HG03354 (cell line): ENCODE data around the gene ST3GAL3.

ENCODE experiments used
- ATAC-seq: cut with Tn5 transposase; IDR thresholded peaks from one replicate; pipeline ENCODE4 v1.9.1; 2021; ENCODE audit warnings: mild to moderate bottlenecking; ENCODE audit not compliant: unreplicated experiment, poor library complexity, severe bottlenecking

The ST3GAL3 gene

GRCh38 chr1:43893006-43893405 is 185.7 kb downstream of the ST3GAL3 start:
- no peak for ATAC-seq

- ATAC-seq: no peak
Measured at GRCh38 chr1:43898981-43899380, 191.6 kb downstream of the ST3GAL3 start.

- ATAC-seq: no peak
Measured at GRCh38 chr1:43900386-43900785, 193.1 kb downstream of the ST3GAL3 start.

GRCh38 chr1:43901196-43901961 is 194.0 kb downstream of the ST3GAL3 start:
- no peak for ATAC-seq

GRCh38 chr1:43902058-43902831 is 194.9 kb downstream of the ST3GAL3 start:
- no peak for ATAC-seq

GRCh38 chr1:43904660-43905551 is 197.6 kb downstream of the ST3GAL3 start:
- ATAC-seq: no peak

GRCh38 chr1:43908226-43908625 is 200.9 kb downstream of the ST3GAL3 start:
- no peak for ATAC-seq

GRCh38 chr1:43908858-43909257 is 201.5 kb downstream of the ST3GAL3 start:
- ATAC-seq: no peak

GRCh38 chr1:43910343-43910742 is 203.0 kb downstream of the ST3GAL3 start:
- ATAC-seq: no peak

GRCh38 chr1:43912607-43913006 is 205.3 kb downstream of the ST3GAL3 start:
- ATAC-seq: no peak

GRCh38 chr1:43913051-43913501 is 205.7 kb downstream of the ST3GAL3 start:
- no peak for ATAC-seq

GRCh38 chr1:43913666-43914360 is 206.5 kb downstream of the ST3GAL3 start:
- ATAC-seq: no peak

GRCh38 chr1:43914576-43915525 is 207.5 kb downstream of the ST3GAL3 start:
- ATAC-seq: no peak

- no peak for ATAC-seq
Measured at GRCh38 chr1:43919906-43920305, 212.6 kb downstream of the ST3GAL3 start.

- no peak for ATAC-seq
Measured at GRCh38 chr1:43921022-43921421, 213.7 kb downstream of the ST3GAL3 start.

GRCh38 chr1:43924516-43924915 is 217.2 kb downstream of the ST3GAL3 start:
- ATAC-seq: no peak

- ATAC-seq: no peak
Measured at GRCh38 chr1:43925846-43926245, 218.5 kb downstream of the ST3GAL3 start.

GRCh38 chr1:43930168-43930948 is 223.0 kb downstream of the ST3GAL3 start:
- ATAC-seq: no peak
